OCI-LY7 (cell line): ENCODE data around the gene CCDC178. TPM values are rescaled to one million over a fixed set of nuclear protein-coding genes. Genes with fewer than 3 reads are reported as not detected.

ENCODE experiments used
- BruUV-seq: library from RNA; stranded (reverse); fragments of 400-500 nt; replicated peaks from 2 replicates; lab custom pipeline; 2021; lab: Mats Ljungman, UMichigan
- CTCF ChIA-PET: fragments of 300-600 bp; sonication (Branson Sonifier 250); formaldehyde crosslinking; loops from one replicate; lab custom pipeline; 2022; ENCODE audit warnings: antibody characterized with exemption; ENCODE audit not compliant: unreplicated experiment; lab: Charles Lee
- POLR2A ChIA-PET: fragments of 300-600 bp; sonication (Branson Sonifier 250); formaldehyde crosslinking; loops from one replicate; lab custom pipeline; 2022; ENCODE audit warnings: antibody characterized with exemption; lab: Charles Lee
- DNase-seq: peaks from one replicate; pipeline ENCODE4 v3.0.0-alpha.2; 2015; ENCODE audit warnings: low spot score
- H2AFZ ChIP-seq: fragments of 200-600 bp; sonication (generic), shearing (Covaris generic); 2 replicates; pipeline ENCODE4 v1.6.1; 2014; ENCODE audit warnings: mild to moderate bottlenecking, antibody characterized with exemption, low read length, moderate library complexity
- H3K27ac ChIP-seq: fragments of 200-600 bp; sonication (generic); 2 replicates; pipeline ENCODE4 v1.5.1; 2014; ENCODE audit warnings: mixed run types, low read depth, mild to moderate bottlenecking, moderate library complexity, low read length, inconsistent platforms; ENCODE audit not compliant: poor library complexity, severe bottlenecking
- H3K36me3 ChIP-seq: fragments of 200-600 bp; sonication (generic); 2 replicates; pipeline ENCODE4 v1.6.1; 2014; ENCODE audit warnings: mild to moderate bottlenecking, antibody characterized with exemption, low read length, moderate library complexity, mixed read lengths; ENCODE audit not compliant: insufficient read depth
- H3K4me1 ChIP-seq: fragments of 200-600 bp; sonication (generic); 2 replicates; pipeline ENCODE4 v1.5.1; 2014; ENCODE audit warnings: mild to moderate bottlenecking, low read length; ENCODE audit not compliant: insufficient read depth, poor library complexity, severe bottlenecking
- H3K4me2 ChIP-seq: fragments of 200-600 bp; sonication (generic); 2 replicates; pipeline ENCODE4 v1.6.1; 2014; ENCODE audit warnings: mild to moderate bottlenecking, low read length
- H3K4me3 ChIP-seq: fragments of 200-600 bp; sonication (generic); 2 replicates; pipeline ENCODE4 v1.5.1; 2014; ENCODE audit warnings: mild to moderate bottlenecking, low read depth, low read length; ENCODE audit not compliant: poor library complexity, severe bottlenecking
- H3K79me2 ChIP-seq: fragments of 200-600 bp; sonication (generic); 2 replicates; pipeline ENCODE4 v1.6.1; 2016; ENCODE audit warnings: low read depth, mild to moderate bottlenecking, low read length, moderate library complexity, mixed read lengths; ENCODE audit not compliant: insufficient read depth
- H3K9me2 ChIP-seq: fragments of 200-600 bp; sonication (generic); 2 replicates; pipeline ENCODE4 v1.6.1; 2016; ENCODE audit warnings: mild to moderate bottlenecking, low read length, mixed read lengths; ENCODE audit not compliant: insufficient read depth
- H3K9me3 ChIP-seq: fragments of 200-600 bp; sonication (generic); 2 replicates; pipeline ENCODE4 v1.6.1; 2014; ENCODE audit warnings: mild to moderate bottlenecking, mixed run types, low read length, mixed read lengths
- H4K20me1 ChIP-seq: fragments of 200-600 bp; sonication (generic); 2 replicates; pipeline ENCODE4 v1.6.1; 2014; ENCODE audit warnings: mild to moderate bottlenecking, antibody characterized with exemption, low read length, moderate library complexity, mixed read lengths; ENCODE audit not compliant: insufficient read depth
- CTCF ChIP-seq: fragments of 200-600 bp; sonication (generic); conservative IDR thresholded peaks from 2 replicates; pipeline ENCODE4 v1.5.1; 2014; ENCODE audit warnings: mild to moderate bottlenecking, antibody characterized with exemption, low read length, moderate library complexity, mixed read lengths
- EZH2phosphoT487 ChIP-seq: fragments of 200-600 bp; sonication (generic); IDR thresholded peaks from 2 replicates; pipeline ENCODE4 v1.6.1; 2018; ENCODE audit warnings: low read depth, borderline replicate concordance, mild to moderate bottlenecking, mixed run types, antibody characterized with exemption, low read length, moderate library complexity, mixed read lengths
- intact Hi-C: fragments of 100-400 bp; cut with micrococcal nuclease; formaldehyde crosslinking; loops from one replicate; pipeline ENCODE4 v1.10.0; 2022; ENCODE audit not compliant: unreplicated experiment
- total RNA-seq, 2 experiments: library from RNA; depleted of rRNA in 1 of 2; stranded (reverse); fragments of >200 nt in 1 of 2; shearing (Covaris generic) in 1 of 2; gene quantifications; 2 replicates each; pipeline ENCODE4 v1.2.3, GENCODE V29; 2014 to 2022

CCDC178 gene
- total RNA-seq, 2 experiments from 2014 or later, result not detected

- Histone ChIP-seq H3K36me3 (no peaks in the 10 kb centered on the region), H3K79me2 (no peaks in the 10 kb centered on the region), H3K9me2 (no peaks in the 10 kb centered on the region), H3K9me3 (no peaks in the 10 kb centered on the region), H3K4me3 (no peak overlapping the region), H3K4me2 (no peak overlapping the region), H4K20me1 (no peaks in the 10 kb centered on the region), H2AFZ (no peak overlapping the region), H3K27ac (no peak overlapping the region), H3K4me1 (no peaks in the 10 kb centered on the region)
- no TSS peak for BruUV-seq
- TF ChIP-seq EZH2phosphoT487 (no peak), CTCF (peak; percentile 74)
- peak; percentile 71 for DNase-seq
- intact Hi-C loops, result loop anchor here (10.0 kb wide), 1 partner anchor 356 kb away; no protein-coding TSS in a partner anchor
- ChIA-PET CTCF (no interaction called here), POLR2A (interaction anchor here (0.6 kb wide), 1 partner anchor 1750 kb away, joined by 3 read pairs; no protein-coding TSS in a partner anchor)
Observed at GRCh38 chr18:32930695-32931301, 509.7 kb downstream of the CCDC178 start.

- POLR2A ChIA-PET, result no interaction called here
- no peaks in the 10 kb centered on the region for H4K20me1 ChIP-seq
- H2AFZ ChIP-seq, result no peak overlapping the region
- BruUV-seq, result no TSS peak
- no peaks in the 10 kb centered on the region for H3K4me1 ChIP-seq
- CTCF ChIA-PET, result no interaction called here
- intact Hi-C loops, result no loop called here
- no peak overlapping the region for H3K4me2 ChIP-seq
- H3K4me3 ChIP-seq, result no peak overlapping the region
- H3K36me3 ChIP-seq, result no peaks in the 10 kb centered on the region
- TF ChIP-seq EZH2phosphoT487 (no peak), CTCF (no peak)
- DNase-seq, result no peak
- H3K9me2 ChIP-seq, result no peaks in the 10 kb centered on the region
- no peaks in the 10 kb centered on the region for H3K9me3 ChIP-seq
- no peak overlapping the region for H3K27ac ChIP-seq
- no peaks in the 10 kb centered on the region for H3K79me2 ChIP-seq
Observed at GRCh38 chr18:32929213-32929612, 511.3 kb downstream of the CCDC178 start.

GRCh38 chr18:32922951-32923430 lies 517.5 kb downstream of the CCDC178 start:
- POLR2A ChIA-PET, result interaction anchor here (1.2 to 1.3 kb wide), 2 partner anchors 18 to 146 kb away, joined by 3 to 6 read pairs; no protein-coding TSS in a partner anchor
- CTCF ChIA-PET, result no interaction called here
- no peaks in the 10 kb centered on the region for H3K36me3 ChIP-seq
- peaks cover 21% of the 10 kb centered on the region for H3K4me1 ChIP-seq
- peak overlapping the region; percentile 79 for H2AFZ ChIP-seq
- no peak overlapping the region for H3K27ac ChIP-seq
- H3K79me2 ChIP-seq, result no peaks in the 10 kb centered on the region
- no peaks in the 10 kb centered on the region for H3K9me3 ChIP-seq
- H3K9me2 ChIP-seq, result no peaks in the 10 kb centered on the region
- H4K20me1 ChIP-seq, result no peaks in the 10 kb centered on the region
- H3K4me3 ChIP-seq, result no peak overlapping the region
- peak; percentile 31 for DNase-seq
- H3K4me2 ChIP-seq, result peak overlapping the region; percentile 47
- TF ChIP-seq CTCF, result no peak
- no peak for TF ChIP-seq EZH2phosphoT487
- no TSS peak for BruUV-seq
- intact Hi-C loops, result loop anchor here (5.0 kb wide), 1 partner anchor 151 kb away; the partner anchor contains the start of gene KLHL14
